ENCODE results near the gene P2RY6. TPM values are rescaled to one million over a fixed set of nuclear protein-coding genes. Genes with fewer than 3 reads are reported as not detected.

P2RY6 gene
- total RNA-seq, 1 experiment from 2014 or later = 0.15 TPM

GRCh38 chr11:73320763-73321603 lies 48.8 kb downstream of the P2RY6 start:
- no peaks in the 10 kb centered on the region for H4K20me1 ChIP-seq (ENCODE audit: insufficient read depth)
- H3K4me1 ChIP-seq (ENCODE audit: control insufficient read depth in 1 of 2, insufficient read depth in 2 of 2, low read length in 2 of 2) = peaks cover 29 to 39% of the 10 kb centered on the region in 2 experiments
- no peak overlapping the region for H3K27ac ChIP-seq (ENCODE audit: low read depth, low read length)
- no peaks in the 10 kb centered on the region for H3K36me3 ChIP-seq (ENCODE audit: control insufficient read depth in 1 of 2, insufficient read depth in 2 of 2, low read length in 2 of 2)
- intact Hi-C loops (cut with micrococcal nuclease) = no loop called here
- no peak overlapping the region for H3K4me3 ChIP-seq (replicated peaks in 1 of 2; ENCODE audit: low read depth in 1 of 2, low read length in 2 of 2)
- no peak overlapping the region for H3K9ac ChIP-seq (ENCODE audit: low read length)
- no peaks in the 10 kb centered on the region for H3K9me2 ChIP-seq (ENCODE audit: insufficient read depth)
- ChIA-PET CTCF (interaction anchor here (1.4 to 1.9 kb wide), 2 partner anchors 9 to 14 kb away, joined by 3 to 7 read pairs; no protein-coding TSS in a partner anchor), POLR2A (no interaction called here), RAD21 (ENCODE audit: low non-redundant PET in 1 of 2, low total read pairs in 2 of 2, uncharacterized antibody in 2 of 2, unreplicated experiment in 2 of 2) (no interaction called here)
- no peaks in the 10 kb centered on the region for H3K27me3 ChIP-seq (ENCODE audit: insufficient read depth, low read length)
- H3K9me3 ChIP-seq (ENCODE audit: control insufficient read depth in 1 of 2, insufficient read depth in 1 of 2, low read depth in 1 of 2, low read length in 2 of 2) = no peaks in the 10 kb centered on the region
- no TSS peak for BruUV-seq (replicated peaks)
- ATAC-seq (no peak), DNase-seq (ENCODE audit: low read depth, low spot score) (no peak)
- no peak overlapping the region for H3K4me2 ChIP-seq (ENCODE audit: low read length)
- H2AFZ ChIP-seq (ENCODE audit: low read depth, low read length, poor library complexity, severe bottlenecking) = no peak overlapping the region
- H3K79me2 ChIP-seq (ENCODE audit: insufficient read depth, low read length) = no peaks in the 10 kb centered on the region
- TF ChIP-seq ATF3 (IDR thresholded peaks at IDR 0.05) (no peak), TCF7L2 (IDR thresholded peaks at IDR 0.05; ENCODE audit: borderline replicate concordance, extremely low read depth, insufficient read depth, insufficient read length) (no peak), EZH2 (IDR thresholded peaks at IDR 0.05) (no peak), REST (IDR thresholded peaks at IDR 0.05; ENCODE audit: low read depth) (no peak), CTCF (IDR thresholded peaks at IDR 0.05 in 2 of 3, conservative IDR thresholded peaks at IDR 0.05 in 1 of 3; ENCODE audit: borderline replicate concordance in 1 of 3, insufficient read depth in 1 of 3, low read depth in 2 of 3, low read length in 2 of 3) (no peak), MAX (IDR thresholded peaks at IDR 0.05) (no peak)

All from HCT116 (cell line).